C4-2B (cell line): Measurements from ENCODE around the gene SLC7A6.

Experiments
- CTCF ChIP-seq: fragments of 450-650 bp; conservative IDR thresholded peaks from 2 replicates; pipeline ENCODE4 v1.5.1; 2017; ENCODE audit warnings: mild to moderate bottlenecking
- ZFX ChIP-seq: fragments of 450-650 bp; IDR thresholded peaks from 2 replicates; pipeline ENCODE4 v1.6.1; 2017

- TF ChIP-seq CTCF, result no peak
- no peak for TF ChIP-seq ZFX
These were observed 35.7 kb upstream of the SLC7A6 start for GRCh38 chr16:68228652-68229051.
